Measurements from ENCODE around the gene MINDY4. TPM values are rescaled to one million over a fixed set of nuclear protein-coding genes. Genes with fewer than 3 reads are reported as not detected.

MINDY4 gene
- total and polyA plus RNA-seq, 2 of the 8 experiments (the other 6 are each of a cell fraction or from before 2014, with no cell fraction given), result 1.3 to 3.6 TPM

DNA sequence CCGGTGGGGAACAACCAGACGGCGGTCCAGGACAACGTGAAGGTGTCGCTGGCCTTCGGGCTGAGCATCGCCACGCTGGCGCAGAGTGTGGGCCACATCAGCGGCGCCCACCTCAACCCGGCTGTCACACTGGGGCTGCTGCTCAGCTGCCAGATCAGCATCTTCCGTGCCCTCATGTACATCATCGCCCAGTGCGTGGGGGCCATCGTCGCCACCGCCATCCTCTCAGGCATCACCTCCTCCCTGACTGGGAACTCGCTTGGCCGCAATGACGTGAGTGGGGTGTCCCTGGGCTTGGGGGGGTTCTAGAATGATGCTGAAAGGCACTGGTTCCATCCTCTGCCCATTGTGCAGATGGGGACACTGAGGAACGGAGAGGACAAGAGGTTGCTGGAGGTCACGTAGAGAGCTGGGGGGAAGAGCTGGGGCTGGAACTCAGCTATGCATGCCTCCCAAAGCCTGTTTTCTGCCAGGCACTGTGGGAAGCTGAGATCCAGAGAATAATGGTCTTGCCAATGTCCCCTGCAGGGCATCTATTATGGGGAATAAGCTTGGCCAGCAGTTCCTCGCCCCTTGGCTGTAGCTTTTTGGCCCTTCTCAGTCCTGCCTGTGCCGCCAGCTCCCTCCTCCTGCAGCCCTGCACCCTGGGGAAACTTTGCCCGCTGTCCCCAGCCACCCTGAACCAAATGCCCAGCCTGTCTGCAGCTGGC, 141.0 kb downstream of the MINDY4 start:
- no peak overlapping the region for H3K27ac ChIP-seq (ENCODE audit: low read depth, low read length)
- peaks cover 0 to 2% (median 0%) of the 10 kb centered on the region in 4 experiments; a peak in 1 of 7 replicates for H3K27me3 ChIP-seq (replicated peaks in 1 of 4; ENCODE audit: control insufficient read depth in 3 of 4, extremely low read depth in 1 of 4, insufficient read depth in 3 of 4, low read length in 3 of 4)
- no peak overlapping the region for H4K8ac ChIP-seq (ENCODE audit: extremely low read depth, insufficient read depth, low read length)
- no peak overlapping the region for H3K4me2 ChIP-seq (ENCODE audit: insufficient read depth in 1 of 2, low read depth in 2 of 2, low read length in 2 of 2)
- H3K23ac ChIP-seq (ENCODE audit: insufficient read length), result no peak overlapping the region
- no peak overlapping the region for H3K56ac ChIP-seq (replicated peaks; ENCODE audit: insufficient read length, low read depth, low read length)
- H3K14ac ChIP-seq (ENCODE audit: insufficient read length), result no peak overlapping the region
- no peak overlapping the region for H2AFZ ChIP-seq (ENCODE audit: low read length)
- peaks cover 0 to 4% of the 10 kb centered on the region in 2 experiments for H4K20me1 ChIP-seq (replicated peaks in 1 of 2; ENCODE audit: control insufficient read depth in 1 of 2, insufficient read depth in 2 of 2, low read length in 2 of 2)
- H3K4ac ChIP-seq (replicated peaks; ENCODE audit: insufficient read length, low read depth, low read length), result no peak overlapping the region
- H4K91ac ChIP-seq (replicated peaks; ENCODE audit: insufficient read length, low read length), result no peak overlapping the region
- H3K4me3 ChIP-seq (ENCODE audit: extremely low read depth in 1 of 4, insufficient read depth in 2 of 4, low read depth in 3 of 4, low read length in 4 of 4), result no peak overlapping the region
- H3K79me2 ChIP-seq (ENCODE audit: control insufficient read depth in 1 of 2, insufficient read depth in 2 of 2, low read length in 2 of 2), result no peaks in the 10 kb centered on the region
- ChIA-PET CTCF (ENCODE audit: partially characterized antibody) (interaction anchor here (0.8 to 2.8 kb wide), 8 partner anchors 11 to 121 kb away, joined by 3 to 16 read pairs (median 3); no protein-coding TSS in a partner anchor), POLR2A (ENCODE audit: partially characterized antibody) (no interaction called here)
- H3K9ac ChIP-seq (replicated peaks in 1 of 4; ENCODE audit: extremely low read depth in 1 of 4, low read depth in 3 of 4, low read length in 3 of 4), result no peak overlapping the region
- H3K79me1 ChIP-seq (ENCODE audit: low read depth, low read length), result no peaks in the 10 kb centered on the region
- H2BK15ac ChIP-seq (ENCODE audit: low read length), result no peak overlapping the region
- H3K18ac ChIP-seq (ENCODE audit: extremely low read depth, low read length), result no peak overlapping the region
- no peaks in the 10 kb centered on the region for H3K36me3 ChIP-seq (ENCODE audit: control insufficient read depth in 2 of 4, insufficient read depth in 4 of 4, low read length in 3 of 4)
- H2BK12ac ChIP-seq (ENCODE audit: low read depth, low read length), result no peak overlapping the region
- no peak for DNase-seq (ENCODE audit: low read depth in 1 of 2, low spot score in 2 of 2)
- no peak overlapping the region for H2BK120ac ChIP-seq (replicated peaks; ENCODE audit: low read depth, low read length)
- WGBS, 2 experiments (ENCODE audit: extremely low coverage in 1 of 2, insufficient coverage in 1 of 2, insufficient read length in 1 of 2, insufficient replicate concordance in 2 of 2, low coverage in 1 of 2, low lambda C conversion rate in 2 of 2, missing lambda C conversion rate in 1 of 2), result 80% methylated on average over 26 of the region's 26 CpGs; no CpG with 5 or more reads in 1 of the 2 experiments
- no peak overlapping the region for H4K5ac ChIP-seq (ENCODE audit: insufficient read length, low read depth, low read length)
- no peak overlapping the region for H2BK20ac ChIP-seq (ENCODE audit: low read length)
- peaks cover 0 to 13% (median 4%) of the 10 kb centered on the region in 4 experiments; a peak in 4 of 7 replicates for H3K4me1 ChIP-seq (replicated peaks in 1 of 4; ENCODE audit: control insufficient read depth in 3 of 4, insufficient read depth in 4 of 4, low read length in 3 of 4)
- H2BK5ac ChIP-seq (ENCODE audit: low read depth, low read length), result no peak overlapping the region
- H3K9me3 ChIP-seq (ENCODE audit: insufficient read depth in 2 of 2, low read depth in 1 of 2, low read length in 1 of 2), result no peaks in the 10 kb centered on the region
- no peak for FAIRE-seq
- H3K23me2 ChIP-seq (ENCODE audit: low read depth, low read length), result no peaks in the 10 kb centered on the region; the same call in 1 of the 2 replicates
- H2AK5ac ChIP-seq (ENCODE audit: low read depth, low read length), result no peak overlapping the region
- TF ChIP-seq SP1 (IDR thresholded peaks at IDR 0.05; ENCODE audit: low read depth, low read length) (no peak), EGR1 (IDR thresholded peaks at IDR 0.05; ENCODE audit: borderline replicate concordance, low read depth, low read length) (no peak)
- TF ChIP-seq, protein P1, sequence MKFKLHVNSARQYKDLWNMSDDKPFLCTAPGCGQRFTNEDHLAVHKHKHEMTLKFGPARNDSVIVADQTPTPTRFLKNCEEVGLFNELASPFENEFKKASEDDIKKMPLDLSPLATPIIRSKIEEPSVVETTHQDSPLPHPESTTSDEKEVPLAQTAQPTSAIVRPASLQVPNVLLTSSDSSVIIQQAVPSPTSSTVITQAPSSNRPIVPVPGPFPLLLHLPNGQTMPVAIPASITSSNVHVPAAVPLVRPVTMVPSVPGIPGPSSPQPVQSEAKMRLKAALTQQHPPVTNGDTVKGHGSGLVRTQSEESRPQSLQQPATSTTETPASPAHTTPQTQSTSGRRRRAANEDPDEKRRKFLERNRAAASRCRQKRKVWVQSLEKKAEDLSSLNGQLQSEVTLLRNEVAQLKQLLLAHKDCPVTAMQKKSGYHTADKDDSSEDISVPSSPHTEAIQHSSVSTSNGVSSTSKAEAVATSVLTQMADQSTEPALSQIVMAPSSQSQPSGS (IDR thresholded peaks at IDR 0.05; ENCODE audit: low read length), result no peak

Measured in H1 (cell line).